Measurements from ENCODE around the gene SLC6A18.

DNA sequence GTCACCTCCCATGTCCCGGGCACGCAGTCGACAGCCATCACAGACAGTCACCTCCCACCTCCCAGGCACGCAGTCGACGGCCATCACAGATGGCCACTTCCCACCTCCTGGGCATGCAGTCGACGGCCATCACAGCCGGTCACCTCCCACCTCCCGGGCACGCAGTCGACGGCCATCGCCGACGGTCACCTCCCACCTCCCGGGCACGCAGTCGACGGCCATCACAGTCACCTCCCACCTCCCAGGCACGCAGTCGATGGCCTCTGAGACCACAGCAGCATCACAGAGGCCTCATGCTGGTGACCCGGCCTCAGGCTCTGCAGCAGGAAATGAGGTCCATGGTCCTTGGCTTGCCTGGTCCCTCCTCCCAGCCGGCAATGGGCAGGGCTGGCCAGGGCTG lies 29.3 kb upstream of the SLC6A18 start:
- TF ChIP-seq POLR2A (IDR thresholded peaks at IDR 0.05; ENCODE audit: low read depth, low read length) (no peak), POLR2AphosphoS5 (IDR thresholded peaks at IDR 0.05; ENCODE audit: low read depth, low read length) (no peak)

Measured in GM12892 (cell line).